ENCODE measurements around the gene SWT1. TPM values are rescaled to one million over a fixed set of nuclear protein-coding genes. Genes with fewer than 3 reads are reported as not detected.

The SWT1 gene
- total and polyA plus RNA-seq, 7 donors, result 1.7 to 6.1 (median 3.6) TPM

GRCh38 chr1:185341196-185341781 lies 184.3 kb downstream of the SWT1 start:
- intact Hi-C loops (cut with DNase I), result no loop called here
- no peak for ATAC-seq
- Histone ChIP-seq H3K36me3 (ENCODE audit: insufficient read depth in 1 of 2, low read depth in 1 of 2) (no peaks in the 10 kb centered on the region), H3K4me1 (no peaks in the 10 kb centered on the region), H3K27me3 (ENCODE audit: insufficient read depth in 3 of 3, low read length in 2 of 3) (no peaks in the 10 kb centered on the region), H3K4me3 (no peak overlapping the region), H3K27ac (no peak overlapping the region), H3K9me3 (no peaks in the 10 kb centered on the region)
- DNase-seq, result no peak
- no peak for TF ChIP-seq CTCF (IDR thresholded peaks at IDR 0.05)

Other genes with a start within 250 kb of the SWT1 start
- gene NIBAN1, start 182.7 kb upstream of the SWT1 start, total RNA-seq, result 100 to 1,000 TPM in 2 of 4 donors, 10 to 100 TPM in 2; 50.6 to 112 (median 98.0) TPM
- 10 to 100 TPM in 2 of 3 donors, 1 to 10 TPM in 1; 9.0 to 25.0 (median 10.7) TPM for gene NIBAN1, start 182.7 kb upstream of the SWT1 start, polyA plus RNA-seq
- gene RNF2, start 111.6 kb upstream of the SWT1 start, total RNA-seq, result 10 to 100 TPM in 3 of 4 donors, 1 to 10 TPM in 1; 8.1 to 15.3 (median 11.1) TPM
- 1 to 10 TPM; 5.0 to 8.2 (median 5.6) TPM for gene RNF2, start 111.6 kb upstream of the SWT1 start, polyA plus RNA-seq
- 10 to 100 TPM; 27.9 to 39.4 (median 30.5) TPM for gene TRMT1L, start 214 bp upstream of the SWT1 start, total RNA-seq
- gene TRMT1L, start 214 bp upstream of the SWT1 start, polyA plus RNA-seq, result 10 to 100 TPM; 13.2 to 41.3 (median 15.7) TPM
- gene IVNS1ABP, start 160.1 kb downstream of the SWT1 start, total RNA-seq, result 10 to 100 TPM; 27.6 to 49.9 (median 41.9) TPM
- gene IVNS1ABP, start 160.1 kb downstream of the SWT1 start, polyA plus RNA-seq, result 10 to 100 TPM; 29.7 to 80.6 (median 36.1) TPM